Effector CD8-positive, alpha-beta T cell (primary cell): ENCODE data around the gene ATRIP.
A peak's percentile ranks its signal among the peaks of the same experiment; 100 is the strongest.

Experiments
- DNase-seq: peaks from one replicate; lab custom pipeline; 2025; lab: John Stamatoyannopoulos, UW

Gene ATRIP

DNA sequence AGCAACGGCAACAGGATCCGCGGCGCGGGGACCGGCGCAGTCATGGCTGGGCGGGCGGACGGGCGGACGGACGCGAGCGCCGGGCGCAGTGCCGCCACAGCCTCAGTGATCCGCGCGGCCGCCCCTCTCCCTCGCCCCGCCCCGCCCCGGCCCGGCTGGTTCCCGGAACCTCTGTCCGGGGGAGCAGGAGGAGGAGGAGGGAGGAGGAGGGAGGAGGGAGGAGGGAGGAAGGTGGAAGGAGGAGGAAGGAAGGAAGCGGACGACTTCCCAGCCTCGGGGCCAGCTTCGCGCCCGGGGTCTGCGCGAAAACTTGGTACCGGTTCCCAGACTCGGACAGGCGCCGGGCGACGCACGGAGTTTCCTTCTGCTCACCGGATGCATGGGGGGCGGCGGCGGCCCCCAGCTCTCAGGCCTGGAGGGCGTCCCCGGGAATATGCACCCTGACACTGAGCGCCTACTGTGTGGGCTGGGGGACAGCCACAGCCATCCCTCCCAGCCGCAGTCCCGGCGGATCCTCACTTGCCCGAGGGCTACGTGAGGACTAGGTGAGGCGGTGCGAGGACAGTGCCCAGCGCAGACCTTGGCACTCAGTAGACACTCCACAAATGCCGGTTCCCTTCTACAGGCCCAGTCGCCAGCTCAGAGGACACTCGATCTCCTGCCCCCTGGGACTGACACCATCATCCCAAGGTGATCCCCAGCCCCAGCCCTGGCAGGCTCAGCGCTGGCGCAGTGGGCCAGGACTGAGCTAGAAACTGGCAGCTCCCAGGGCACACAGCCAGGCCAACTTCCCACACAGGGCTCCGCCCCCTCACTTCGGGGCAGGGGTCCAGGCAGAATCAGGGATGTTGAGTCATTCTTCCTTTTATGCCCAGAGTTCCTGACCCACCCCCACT is 57.8 kb downstream of the ATRIP start, which contains the start of gene SHISA5:
Gene SHISA5 (minus strand): TSS at position 124 of the 896 bp plus-strand sequence. CDS start 80 bp downstream, at position 44.
- peak; percentile 15 for DNase-seq

- DNase-seq, result no peak
These were observed 58.6 kb downstream of the ATRIP start for GRCh38 chr3:48505146-48505545.

- no peak for DNase-seq
These were observed 59.5 kb downstream of the ATRIP start for GRCh38 chr3:48505968-48506504.

DNA sequence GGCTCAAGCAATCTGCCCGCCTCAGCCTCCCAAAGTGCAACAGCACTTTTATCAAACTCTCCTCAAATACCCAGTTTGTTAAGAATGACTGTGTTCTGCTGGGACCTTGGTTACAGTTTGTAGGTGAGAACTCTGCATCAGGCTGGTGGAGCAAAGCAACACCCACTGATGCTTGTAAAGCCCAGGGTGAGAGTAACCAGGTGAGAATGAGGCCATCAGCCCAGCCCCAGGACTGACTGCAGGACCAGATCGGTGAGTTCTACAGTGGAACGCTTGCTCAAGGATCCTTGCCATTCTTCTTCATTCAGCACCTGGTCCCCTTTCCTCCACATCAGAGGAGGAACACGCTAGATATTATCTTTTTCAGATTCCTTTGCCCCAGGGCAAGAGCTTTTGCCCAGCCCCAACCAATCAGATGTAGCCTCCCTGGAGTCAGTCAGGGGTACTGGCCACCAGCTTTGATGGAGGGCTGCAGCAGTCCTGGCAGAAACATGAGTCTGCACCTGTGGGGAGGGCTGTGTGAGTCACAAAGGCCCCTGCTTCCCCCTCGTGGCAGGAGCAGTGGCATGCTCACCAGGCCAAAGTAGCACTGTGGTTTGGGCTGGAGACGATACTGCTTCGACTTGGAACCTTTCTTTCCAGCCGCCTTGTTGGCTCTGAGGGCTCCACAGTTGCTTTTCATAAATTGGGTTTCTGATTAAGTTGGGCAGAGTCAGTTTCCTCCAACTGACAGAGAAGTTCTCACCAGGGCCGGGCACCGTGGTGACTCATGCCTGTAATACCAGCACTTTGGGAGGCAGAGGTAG is 60.9 kb downstream of the ATRIP start:
- peak; percentile 52 for DNase-seq

- DNase-seq, result no peak
These were observed 65.0 kb downstream of the ATRIP start for GRCh38 chr3:48511551-48511950.

- DNase-seq, result no peak
These were observed 68.1 kb downstream of the ATRIP start for GRCh38 chr3:48514431-48515227.
